Mesodermal cell (in vitro differentiated cells): Measurements from ENCODE around the gene PLEKHA6.

Experiments used
- H3K27ac ChIP-seq: 2 replicates; pipeline ENCODE4 v1.7.0; 2013; ENCODE audit warnings: mild to moderate bottlenecking, low read depth, low read length, moderate library complexity; ENCODE audit not compliant: severe bottlenecking
- H3K36me3 ChIP-seq: 2 replicates; pipeline ENCODE4 v1.7.1; 2013; ENCODE audit warnings: mild to moderate bottlenecking, low read length, moderate library complexity; ENCODE audit not compliant: control insufficient read depth, insufficient read depth
- H3K4me1 ChIP-seq: one replicate; pipeline ENCODE4 v1.7.1; 2013; ENCODE audit warnings: mild to moderate bottlenecking, low read length; ENCODE audit not compliant: insufficient read depth, control insufficient read depth, poor library complexity, severe bottlenecking
- H3K4me3 ChIP-seq: 2 replicates; pipeline ENCODE4 v1.7.0; 2013; ENCODE audit warnings: low read length, control low read depth, mild to moderate bottlenecking; ENCODE audit not compliant: insufficient read depth, poor library complexity, severe bottlenecking; ENCODE audit errors: extremely low read depth
- H3K9me3 ChIP-seq: 2 replicates; pipeline ENCODE4 v1.7.1; 2013; ENCODE audit warnings: mild to moderate bottlenecking, low read length, moderate library complexity; ENCODE audit not compliant: control insufficient read depth
- WGBS, 2 experiments: methylation state at CpG; one replicate each; pipeline ENCODE4 v1.1.5; 2013; ENCODE audit warnings: missing lambda C conversion rate in 2 of 2; ENCODE audit not compliant: insufficient coverage in 2 of 2; 5-methylcytosine and 5-hydroxymethylcytosine counted together

PLEKHA6 gene

DNA sequence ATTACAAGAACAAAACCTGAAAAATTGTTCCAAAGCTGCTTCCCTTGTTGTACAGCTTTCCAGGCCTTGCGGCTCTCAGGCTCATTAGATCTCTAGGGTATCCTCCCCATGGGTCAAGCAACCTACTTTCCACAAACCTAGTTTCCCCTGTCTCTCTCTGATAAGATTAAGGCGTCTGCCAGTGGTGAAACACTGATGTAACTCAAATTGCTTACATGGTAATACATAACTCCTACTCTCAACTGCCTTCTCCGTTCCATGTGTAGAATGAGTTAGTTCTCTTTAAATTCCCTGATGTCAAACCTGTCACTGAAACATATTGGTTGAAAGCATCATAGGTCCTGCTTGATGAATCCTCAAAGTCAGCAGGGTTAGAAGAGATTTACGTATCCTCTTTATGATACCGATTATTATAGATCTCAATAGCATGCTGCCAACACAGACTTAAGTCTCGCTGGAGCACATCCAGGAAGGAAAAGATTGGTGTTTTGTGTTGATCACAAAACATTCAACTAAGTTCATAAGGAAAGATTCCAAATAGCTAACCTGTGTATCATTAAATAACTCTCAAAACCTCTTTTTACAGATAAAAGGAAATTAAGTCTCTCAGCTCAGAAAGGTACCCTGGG is 41.3 kb upstream of the PLEKHA6 start:
- Histone ChIP-seq H3K4me3 (no peak overlapping the region), H3K9me3 (no peaks in the 10 kb centered on the region), H3K4me1 (no peaks in the 10 kb centered on the region), H3K27ac (no peak overlapping the region), H3K36me3 (peaks cover 86% of the 10 kb centered on the region)
- 67 to 100% methylated on average over 1 of the region's 6 CpGs for WGBS, 2 experiments

DNA sequence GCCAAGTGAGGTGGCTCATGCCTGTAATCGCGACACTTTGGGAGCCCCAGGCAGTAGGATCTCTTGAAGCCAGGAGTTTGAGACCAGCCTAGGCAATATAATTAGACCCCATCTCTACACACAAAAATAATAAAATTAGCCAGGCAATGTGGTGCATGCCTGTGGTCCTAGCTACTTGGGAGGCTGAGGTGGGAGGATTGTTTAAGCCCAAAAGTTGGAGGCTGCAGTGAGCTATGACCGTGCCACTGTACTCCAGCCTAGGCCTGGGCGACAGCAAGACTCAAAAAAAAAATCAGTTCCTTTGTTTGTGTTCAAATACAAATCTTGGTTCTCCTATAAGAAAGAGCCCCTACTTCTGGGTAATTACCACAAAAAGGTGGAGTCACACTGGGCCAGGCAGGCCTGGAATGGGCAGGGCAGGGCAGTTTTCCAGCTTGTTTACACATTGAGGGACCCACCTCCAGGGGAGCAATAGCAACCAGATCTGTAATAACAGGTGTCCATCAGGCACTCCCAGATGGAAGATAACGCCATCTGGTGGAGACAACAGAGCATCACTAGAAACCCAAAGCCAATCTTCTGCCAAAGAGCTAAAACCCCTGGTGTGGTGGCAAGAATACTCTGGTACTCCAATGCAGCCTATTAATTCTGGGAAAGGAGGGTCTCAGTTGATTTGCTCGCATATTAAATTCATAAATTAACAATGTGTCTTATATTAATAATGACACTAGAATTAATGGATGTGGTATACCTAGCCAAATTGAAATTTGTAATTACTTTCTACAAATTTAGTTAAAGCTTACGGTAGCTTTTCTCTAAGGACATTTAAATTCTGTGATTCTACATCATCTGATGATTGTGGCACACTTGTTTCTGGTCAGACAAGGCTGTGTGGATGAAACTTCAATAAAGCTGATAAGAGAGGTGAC is 38.7 kb upstream of the PLEKHA6 start:
- Histone ChIP-seq H3K27ac (no peak overlapping the region), H3K4me1 (no peaks in the 10 kb centered on the region), H3K4me3 (no peak overlapping the region), H3K9me3 (no peaks in the 10 kb centered on the region), H3K36me3 (peaks cover 63% of the 10 kb centered on the region)
- 70 to 95% methylated on average over 3 to 5 of the region's 7 CpGs for WGBS, 2 experiments

DNA sequence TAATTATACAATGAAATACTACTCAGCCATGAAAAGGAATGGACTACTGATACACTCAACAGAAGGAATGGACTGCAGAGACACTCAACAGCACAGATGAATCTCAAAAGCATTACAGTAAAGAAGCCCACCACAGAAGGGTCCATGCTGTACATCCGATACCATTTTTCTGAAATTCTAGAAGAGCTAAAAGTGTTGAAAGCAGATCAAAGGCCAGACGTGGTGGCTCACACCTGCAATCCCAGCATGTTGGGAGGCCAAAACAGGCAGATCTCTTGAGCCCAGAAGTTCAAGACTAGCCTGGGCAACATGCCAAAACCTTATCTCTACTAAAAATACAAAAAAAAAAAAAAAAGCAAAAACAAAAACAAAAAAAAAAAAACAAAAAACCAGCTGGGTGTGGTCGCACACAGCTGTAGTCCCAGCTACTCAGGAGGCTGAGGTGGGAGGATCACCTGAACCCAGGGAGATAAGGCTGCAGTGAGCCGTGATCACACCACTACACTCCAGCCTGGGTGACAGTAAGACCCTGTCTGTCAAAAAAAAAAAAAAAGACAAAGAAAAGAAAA is 36.4 kb upstream of the PLEKHA6 start:
- WGBS, 2 experiments = 94 to 95% methylated on average over 2 to 3 of the region's 4 CpGs
- Histone ChIP-seq H3K27ac (no peak overlapping the region), H3K4me3 (no peak overlapping the region), H3K9me3 (no peaks in the 10 kb centered on the region), H3K4me1 (no peaks in the 10 kb centered on the region), H3K36me3 (peaks cover 50% of the 10 kb centered on the region)

DNA sequence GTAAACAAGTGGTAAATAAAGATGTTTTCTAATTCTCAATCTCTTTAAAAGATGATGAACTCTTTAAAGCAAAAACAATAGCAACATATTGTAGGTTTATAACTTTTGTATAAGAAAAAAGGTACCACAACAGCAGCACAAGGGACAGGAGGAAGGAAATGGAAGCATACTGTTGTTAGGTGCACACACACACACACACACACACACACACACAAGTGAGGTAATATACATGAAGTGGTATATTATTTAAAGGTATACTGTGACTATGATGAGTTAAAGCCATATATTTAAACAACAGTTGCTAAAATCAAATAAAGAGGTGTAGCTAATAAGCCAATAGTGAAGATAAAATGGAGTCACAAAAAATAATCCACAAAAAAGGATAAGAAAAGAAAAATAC is 31.9 kb upstream of the PLEKHA6 start:
- Histone ChIP-seq H3K4me1 (no peaks in the 10 kb centered on the region), H3K4me3 (no peak overlapping the region), H3K36me3 (peaks cover 8% of the 10 kb centered on the region), H3K27ac (no peak overlapping the region), H3K9me3 (no peaks in the 10 kb centered on the region)

DNA sequence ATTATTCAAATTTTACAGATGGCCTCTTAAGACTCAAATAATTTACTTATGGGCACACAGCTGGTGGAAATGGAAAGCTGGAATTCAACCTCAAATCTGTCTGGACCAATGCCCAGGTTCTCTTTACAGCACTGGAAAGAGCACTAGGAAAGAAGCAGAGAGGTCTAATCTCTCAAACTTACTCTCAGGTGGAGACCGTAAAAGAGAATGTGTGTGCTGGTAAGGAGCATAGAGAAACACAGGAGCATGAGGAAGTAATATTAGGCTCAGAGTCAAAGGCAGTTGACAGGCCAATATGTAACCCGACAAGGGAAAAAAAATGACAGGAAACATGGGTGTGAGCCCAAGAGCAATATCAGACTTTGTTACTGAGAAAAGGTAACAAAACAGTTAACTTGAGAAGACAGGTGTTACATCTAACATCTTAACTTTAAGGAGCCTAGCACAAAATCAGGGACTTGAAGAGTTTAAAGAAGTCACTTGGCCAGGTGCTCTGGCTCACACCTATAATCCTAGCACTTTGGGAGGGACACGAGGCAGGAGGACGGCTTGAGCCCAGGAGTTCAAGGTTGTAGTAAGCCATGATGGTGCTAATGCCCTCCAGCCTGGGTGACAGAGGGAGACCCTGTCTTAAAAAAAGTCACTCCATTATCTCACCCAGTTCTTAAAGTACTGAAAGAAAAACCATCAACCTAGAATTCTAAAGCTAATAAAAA is 31.2 kb upstream of the PLEKHA6 start:
- Histone ChIP-seq H3K27ac (no peak overlapping the region), H3K4me1 (no peaks in the 10 kb centered on the region), H3K36me3 (peaks cover under 1% of the 10 kb centered on the region), H3K4me3 (no peak overlapping the region), H3K9me3 (no peaks in the 10 kb centered on the region)
- 77 to 90% methylated on average over 2 to 3 of the region's 4 CpGs for WGBS, 2 experiments

DNA sequence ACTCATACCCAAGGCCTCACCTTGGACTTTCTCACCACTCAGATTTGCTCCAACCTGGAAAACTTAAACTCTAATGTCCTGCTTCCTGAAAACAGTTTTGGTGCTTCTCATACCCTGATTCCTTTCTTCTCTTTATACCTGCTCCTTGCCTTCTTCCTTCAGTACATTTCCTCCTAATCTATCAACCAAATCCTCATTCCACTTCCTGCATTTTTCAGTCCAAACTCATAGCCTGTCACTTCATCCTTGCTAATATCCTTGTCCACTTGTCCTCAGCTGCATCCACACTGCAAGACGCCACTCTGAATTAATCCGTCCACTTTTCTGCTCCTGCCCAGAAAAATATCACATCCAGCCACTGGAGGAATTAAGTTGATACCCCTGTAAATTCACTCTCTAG is 26.0 kb upstream of the PLEKHA6 start:
- H3K4me3 ChIP-seq = no peak overlapping the region
- H3K27ac ChIP-seq = no peak overlapping the region
- H3K4me1 ChIP-seq = no peaks in the 10 kb centered on the region
- WGBS, 2 experiments = 92 to 100% methylated on average over 2 of the region's 2 CpGs
- H3K9me3 ChIP-seq = no peaks in the 10 kb centered on the region
- no peaks in the 10 kb centered on the region for H3K36me3 ChIP-seq

DNA sequence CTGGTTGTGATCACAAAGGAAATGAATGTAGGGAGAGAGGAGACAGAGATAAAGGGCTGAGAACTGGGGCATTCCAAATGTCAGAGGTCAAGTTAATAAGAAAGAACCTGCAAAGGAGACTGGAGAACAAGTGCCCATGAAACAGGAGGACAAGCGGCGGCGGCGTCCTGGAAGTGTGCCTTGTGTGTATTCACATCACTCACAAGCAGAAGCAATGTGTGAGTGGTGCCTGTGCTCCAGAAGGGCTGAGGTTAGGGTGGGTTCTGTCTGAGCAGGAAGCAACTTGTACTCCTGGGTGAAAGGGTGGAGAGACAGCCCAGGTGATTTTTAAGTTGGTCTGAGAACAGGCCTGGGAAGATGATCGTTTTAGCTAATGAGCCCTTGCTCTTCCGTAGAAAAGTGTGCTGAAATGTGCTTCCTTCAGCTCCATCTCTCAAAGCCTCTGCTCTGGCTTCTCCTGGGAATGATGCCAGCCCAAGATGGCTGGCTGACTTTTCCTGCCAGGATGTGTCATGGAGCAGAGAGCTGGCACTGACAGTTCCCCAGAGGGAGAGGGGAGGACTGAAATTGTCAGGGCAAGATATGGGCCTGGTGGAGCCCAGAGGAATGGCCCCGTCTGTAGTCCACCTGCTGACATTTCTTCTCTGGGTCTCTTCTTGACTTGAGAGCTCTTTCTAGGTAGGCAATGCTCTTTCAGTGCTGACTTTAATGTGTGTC is 25.1 kb upstream of the PLEKHA6 start:
- 80 to 98% methylated on average over 2 to 7 of the region's 7 CpGs for WGBS, 2 experiments
- Histone ChIP-seq H3K27ac (no peak overlapping the region), H3K4me3 (no peak overlapping the region), H3K9me3 (no peaks in the 10 kb centered on the region), H3K4me1 (no peaks in the 10 kb centered on the region), H3K36me3 (no peaks in the 10 kb centered on the region)

DNA sequence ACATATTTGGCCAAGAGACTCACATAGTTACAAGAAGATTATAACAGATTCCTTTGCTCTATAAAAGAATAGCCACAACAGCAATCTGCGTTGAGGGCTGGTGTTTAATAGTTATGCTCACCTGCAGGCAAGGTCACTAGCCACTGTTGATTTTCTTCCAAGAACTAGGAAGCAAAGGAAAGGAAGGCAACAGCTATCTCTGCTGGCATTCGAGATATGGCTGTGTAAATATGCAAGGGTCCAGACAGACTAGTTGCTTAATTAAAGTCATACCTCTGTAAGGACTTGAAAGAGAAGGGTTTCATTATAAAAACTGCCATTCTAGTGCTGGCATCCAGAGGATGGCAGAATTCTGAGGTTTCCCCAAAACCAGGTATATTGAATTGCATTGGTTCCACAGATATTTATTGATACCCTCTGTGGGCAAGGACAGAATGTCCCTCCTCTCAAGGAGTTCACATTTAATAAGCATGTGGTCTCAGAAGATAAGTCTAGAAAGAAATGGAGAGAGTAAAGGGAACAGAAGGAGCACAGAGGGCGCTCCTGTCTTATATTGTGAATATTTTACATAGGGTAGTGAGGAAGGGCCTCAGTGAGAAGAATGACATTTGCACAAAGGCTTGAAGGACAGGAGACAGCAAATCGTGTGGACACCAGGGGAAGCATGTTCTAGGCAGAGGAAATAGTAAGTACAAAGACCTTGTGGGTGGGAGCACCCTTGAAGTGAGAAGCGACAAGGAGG is 23.6 kb upstream of the PLEKHA6 start:
- H3K36me3 ChIP-seq = no peaks in the 10 kb centered on the region
- H3K9me3 ChIP-seq = no peaks in the 10 kb centered on the region
- no peak overlapping the region for H3K4me3 ChIP-seq
- peaks cover 4% of the 10 kb centered on the region for H3K4me1 ChIP-seq
- WGBS, 2 experiments = 78 to 85% methylated on average over 5 of the region's 5 CpGs
- H3K27ac ChIP-seq = no peak overlapping the region

DNA sequence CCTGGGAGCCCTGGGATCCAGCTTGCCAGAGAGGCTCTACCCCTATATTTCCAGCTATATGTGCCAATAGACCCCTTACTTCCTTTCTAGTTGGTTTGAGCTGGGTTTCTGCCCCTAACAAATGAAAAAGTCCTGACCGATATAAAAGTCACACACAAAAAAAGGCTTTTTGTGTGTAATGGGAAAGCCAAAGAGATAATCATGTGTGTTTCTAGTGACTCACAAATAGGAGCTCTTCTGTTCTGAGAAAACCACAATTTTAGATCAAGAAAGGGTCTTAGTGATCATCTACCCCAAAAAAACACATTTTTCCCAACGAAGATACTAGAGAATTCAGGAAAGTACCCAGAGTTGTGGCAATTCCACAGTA is 23.0 kb upstream of the PLEKHA6 start:
- Histone ChIP-seq H3K9me3 (no peaks in the 10 kb centered on the region), H3K4me1 (peaks cover 8% of the 10 kb centered on the region), H3K27ac (no peak overlapping the region), H3K4me3 (no peak overlapping the region), H3K36me3 (no peaks in the 10 kb centered on the region)
- no CpG with 5 or more reads among the region's 2 CpGs for WGBS, 2 experiments
